GM21529 (cell line): ENCODE data around the gene CCDC148.

Source experiments
- ATAC-seq: cut with Tn5 transposase; IDR thresholded peaks from one replicate; pipeline ENCODE4 v1.9.1; 2021; ENCODE audit not compliant: unreplicated experiment

CCDC148 gene

DNA sequence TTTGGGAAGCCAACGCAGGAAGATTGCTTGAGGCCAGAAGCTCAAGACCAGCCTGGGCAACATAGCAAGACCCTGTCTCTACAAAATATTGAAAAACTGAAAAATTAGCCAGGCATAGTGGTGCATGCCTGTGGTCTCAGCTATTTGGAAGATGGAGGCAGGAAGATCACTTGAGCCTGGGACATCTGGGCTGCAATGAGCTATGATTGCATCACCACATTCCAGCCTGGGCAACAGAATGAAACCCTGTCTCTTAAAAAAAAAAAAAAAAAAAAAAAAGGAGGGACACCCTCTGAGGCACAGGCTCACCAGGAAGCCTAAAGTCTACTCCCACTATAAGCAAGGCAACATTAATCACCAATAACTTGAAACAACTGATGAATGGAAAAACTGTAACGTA is 151.1 kb downstream of the CCDC148 start:
- ATAC-seq, result no peak

DNA sequence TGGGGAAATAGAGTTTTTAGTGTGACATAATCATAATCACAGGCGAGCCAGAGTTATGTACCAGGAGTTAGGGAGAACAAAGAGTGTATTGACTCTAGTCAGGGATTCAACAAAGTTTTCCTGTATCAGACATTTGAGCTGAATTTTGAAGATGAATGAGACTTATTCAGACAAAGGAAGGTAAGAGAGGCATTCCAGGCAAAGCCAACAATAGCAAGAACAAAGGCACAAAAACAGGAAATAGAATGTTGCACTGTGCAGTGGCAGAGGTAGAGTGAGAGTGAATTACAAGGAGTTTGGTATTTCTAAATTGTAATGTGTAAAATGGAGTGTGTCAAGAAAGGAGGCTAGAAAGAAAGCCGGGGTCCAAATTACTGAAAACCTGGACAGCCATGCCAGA is 156.2 kb downstream of the CCDC148 start:
- ATAC-seq, result no peak

GRCh38 chr2:158297606-158298005 is 158.9 kb downstream of the CCDC148 start:
- no peak for ATAC-seq

- no peak for ATAC-seq
Measured at GRCh38 chr2:158297120-158297519, 159.4 kb downstream of the CCDC148 start.

DNA sequence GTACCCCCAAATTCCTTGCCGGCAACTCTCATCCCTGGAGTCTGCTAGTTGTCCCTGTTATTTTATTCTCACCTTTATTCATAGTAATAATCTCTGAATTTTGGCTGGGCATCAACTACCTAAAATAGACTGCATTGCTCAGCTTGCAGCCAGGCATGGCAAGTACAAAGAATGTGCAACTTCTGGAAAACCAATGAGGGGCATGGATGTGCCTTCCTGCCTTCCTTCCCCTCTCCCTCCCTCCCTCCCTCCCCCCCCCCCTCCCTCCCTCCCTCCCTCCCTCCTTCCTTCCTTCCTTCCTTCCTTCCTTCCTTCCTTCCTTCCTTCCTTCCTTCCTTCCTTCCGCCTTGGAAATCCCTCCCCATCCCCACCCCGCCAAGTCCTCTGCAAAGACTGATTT is 162.8 kb downstream of the CCDC148 start:
- ATAC-seq, result no peak

DNA sequence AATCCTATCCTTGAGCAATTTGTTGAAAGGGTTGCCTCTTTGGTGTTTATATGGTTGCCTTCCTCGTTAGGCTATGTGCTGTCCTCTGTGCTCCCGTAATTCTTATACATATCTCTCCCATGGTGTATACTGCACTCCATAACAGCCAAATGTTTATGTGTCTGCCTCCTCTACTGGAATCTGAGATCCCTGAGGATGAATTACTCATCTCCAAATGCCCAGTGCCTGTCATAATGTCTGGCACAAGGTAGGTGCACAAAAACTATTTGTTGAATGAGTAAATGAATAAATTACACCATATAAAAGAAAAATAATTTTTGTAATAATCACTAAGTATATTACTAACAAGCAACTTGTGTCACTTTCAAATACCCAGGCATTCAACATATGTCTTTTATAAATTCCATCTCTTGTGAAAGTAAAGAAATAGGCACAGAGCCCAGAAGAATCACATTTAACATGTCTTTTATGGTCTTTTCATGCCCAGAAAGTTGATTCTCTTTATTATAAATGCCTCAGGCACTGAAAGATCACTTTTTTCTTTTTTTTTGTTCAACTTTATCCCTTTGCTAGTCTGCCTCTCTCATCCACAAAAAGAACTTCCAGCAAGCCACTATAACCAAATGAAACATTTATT is 164.9 kb downstream of the CCDC148 start:
- no peak for ATAC-seq

- no peak for ATAC-seq
Measured at GRCh38 chr2:158290225-158290624, 166.3 kb downstream of the CCDC148 start.

DNA sequence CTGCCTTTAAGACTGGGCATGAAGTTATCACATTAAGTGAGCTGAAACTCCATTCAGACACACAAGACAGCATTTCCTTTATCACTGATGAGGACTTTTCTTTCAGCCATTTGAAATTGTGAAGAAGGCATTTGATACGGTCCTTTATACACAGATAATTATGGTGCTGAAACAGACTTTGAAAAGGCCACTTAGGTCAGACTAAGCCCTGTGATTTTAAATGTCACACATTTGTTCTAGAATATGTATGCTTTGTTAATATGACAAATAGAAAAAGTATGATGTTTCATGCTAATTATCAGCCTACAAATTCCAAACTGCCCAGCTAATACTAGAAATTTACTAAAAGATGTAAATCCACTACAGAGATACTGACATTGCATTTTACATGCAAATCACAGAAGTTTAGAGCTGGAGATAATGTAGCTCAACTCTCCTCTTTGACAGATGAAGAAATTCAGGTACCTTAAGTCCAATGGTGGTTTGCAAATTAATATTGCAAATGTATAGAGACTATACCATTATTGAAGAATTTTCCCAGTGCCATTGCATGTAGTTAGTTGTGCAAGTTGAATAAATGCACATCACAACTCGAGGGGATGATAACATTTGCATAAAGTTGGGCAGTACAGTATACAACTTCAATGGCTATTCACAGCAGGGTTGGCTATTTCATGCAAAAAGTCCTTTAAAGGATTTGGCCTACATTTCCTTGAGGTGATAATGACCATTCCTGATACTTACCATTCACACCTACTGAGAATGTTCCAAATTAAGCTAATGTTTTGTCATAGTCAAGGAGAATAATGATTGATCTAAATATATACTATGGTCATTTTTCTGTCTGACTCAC is 179.7 kb downstream of the CCDC148 start:
- ATAC-seq, result no peak

- ATAC-seq, result no peak
Measured at GRCh38 chr2:158273791-158274190, 182.8 kb downstream of the CCDC148 start.

- no peak for ATAC-seq
Measured at GRCh38 chr2:158270536-158270935, 186.0 kb downstream of the CCDC148 start.

GRCh38 chr2:158269143-158269542 is 187.4 kb downstream of the CCDC148 start:
- ATAC-seq, result no peak

DNA sequence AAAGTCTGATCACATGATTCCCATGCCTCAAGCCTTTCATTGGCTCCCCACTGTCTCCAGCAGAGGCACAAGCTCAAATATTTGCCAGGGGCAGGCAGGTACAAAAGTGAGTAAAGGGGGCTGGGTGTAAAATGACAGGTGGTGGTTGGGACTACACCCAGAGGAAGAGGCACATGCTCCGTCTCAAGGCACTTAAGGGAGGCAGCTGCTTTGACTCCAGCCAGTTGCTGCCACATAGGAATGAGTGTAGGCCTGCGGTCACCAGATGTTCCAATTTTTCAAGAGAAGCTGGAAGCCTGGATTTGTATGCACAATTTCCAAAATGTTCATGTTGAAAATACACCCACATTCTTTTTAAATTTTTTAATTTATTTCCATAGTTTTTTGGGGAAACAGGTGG is 190.4 kb downstream of the CCDC148 start:
- no peak for ATAC-seq

- ATAC-seq, result no peak
Measured at GRCh38 chr2:158255257-158255656, 201.3 kb downstream of the CCDC148 start.

DNA sequence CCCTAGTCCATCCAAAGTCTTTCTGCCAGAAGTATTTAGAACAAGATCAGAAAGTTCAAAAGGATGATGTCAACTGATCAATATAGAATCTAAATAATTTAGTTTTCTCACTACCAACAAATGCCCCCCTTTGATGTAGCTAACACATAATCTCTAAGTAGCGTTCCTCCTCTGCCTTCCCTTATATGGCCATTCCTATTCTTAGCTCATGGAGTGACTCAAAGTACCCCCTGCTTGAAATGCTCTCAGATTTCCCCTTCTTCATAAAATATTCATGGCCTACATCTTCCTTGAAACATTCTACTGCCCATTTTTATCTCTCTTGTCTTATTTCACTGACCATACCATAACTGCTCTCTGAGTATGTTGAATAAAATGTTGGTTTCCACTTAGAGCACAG is 203.4 kb downstream of the CCDC148 start:
- no peak for ATAC-seq

DNA sequence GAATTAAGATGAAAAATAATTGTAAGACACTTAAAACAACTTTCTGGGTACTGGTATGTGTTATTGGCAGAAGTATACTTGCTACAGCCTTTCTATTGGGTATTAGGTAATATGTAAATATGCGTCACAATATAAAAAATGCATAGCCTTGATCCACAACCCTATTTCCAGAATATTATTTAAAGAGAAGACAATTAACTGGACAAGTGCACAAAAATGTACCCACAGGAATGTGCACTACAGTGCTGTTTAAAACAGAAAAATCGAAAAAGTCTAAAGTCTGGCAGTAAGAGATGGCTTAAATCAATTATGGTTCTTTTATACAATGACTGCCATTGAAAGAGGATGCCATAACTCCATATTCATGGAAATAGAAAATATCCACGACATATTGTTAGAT is 205.2 kb downstream of the CCDC148 start:
- ATAC-seq, result no peak

DNA sequence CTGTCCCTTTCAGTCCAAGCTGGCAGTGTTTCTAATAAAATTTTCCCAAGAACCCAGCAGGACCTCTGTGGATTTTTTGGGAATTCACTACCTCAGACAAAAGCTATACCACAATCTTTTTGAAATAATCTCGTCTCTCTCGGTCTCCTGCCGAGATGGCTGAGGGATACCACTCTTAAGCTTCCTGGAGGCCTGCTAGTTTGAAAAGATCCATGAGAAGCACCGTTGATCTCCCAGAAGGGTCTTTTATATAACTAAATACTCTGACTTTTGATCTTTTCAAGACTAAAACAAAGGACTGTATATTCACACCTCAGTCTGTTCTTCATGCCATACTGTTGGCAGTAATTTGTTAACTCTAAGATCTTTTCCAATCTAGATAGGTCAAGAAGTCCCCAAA is 213.2 kb downstream of the CCDC148 start:
- ATAC-seq, result no peak

DNA sequence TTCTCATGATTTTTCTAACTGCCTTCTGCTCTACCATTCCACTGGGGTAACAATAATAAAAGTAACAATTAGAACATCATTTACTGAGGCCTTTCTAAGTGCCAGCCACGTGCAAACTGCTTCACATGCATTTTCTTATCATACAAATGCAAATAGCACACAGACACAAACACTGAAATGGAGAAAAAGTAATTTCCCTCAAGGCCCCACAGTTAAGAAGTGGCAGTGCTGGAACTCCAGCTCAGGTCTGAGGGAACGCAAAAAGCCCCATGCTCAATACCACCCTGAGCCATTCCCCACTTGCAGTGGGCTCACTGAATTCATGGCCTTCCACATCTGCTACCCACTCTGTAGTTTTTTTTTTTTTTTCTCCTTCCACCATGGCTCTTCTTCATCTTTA is 214.3 kb downstream of the CCDC148 start:
- no peak for ATAC-seq

DNA sequence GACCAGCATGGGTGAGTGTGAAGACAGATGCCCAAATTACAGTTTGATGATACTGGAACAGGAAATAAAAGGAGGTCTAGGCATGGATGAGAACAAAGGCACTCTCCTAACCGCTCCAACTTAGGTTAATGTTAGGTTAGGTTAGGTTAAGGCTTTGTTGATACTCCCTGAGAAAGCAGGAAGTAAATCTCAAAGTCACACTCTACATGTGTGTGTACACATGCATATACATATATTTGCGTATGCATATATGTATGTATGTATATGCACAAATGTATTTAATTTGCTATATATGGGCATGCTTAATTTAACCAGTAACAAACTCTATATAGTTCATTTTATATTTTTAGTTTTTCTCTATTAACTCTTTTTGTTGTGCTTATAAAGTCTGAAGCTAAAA is 215.6 kb downstream of the CCDC148 start:
- ATAC-seq, result no peak

DNA sequence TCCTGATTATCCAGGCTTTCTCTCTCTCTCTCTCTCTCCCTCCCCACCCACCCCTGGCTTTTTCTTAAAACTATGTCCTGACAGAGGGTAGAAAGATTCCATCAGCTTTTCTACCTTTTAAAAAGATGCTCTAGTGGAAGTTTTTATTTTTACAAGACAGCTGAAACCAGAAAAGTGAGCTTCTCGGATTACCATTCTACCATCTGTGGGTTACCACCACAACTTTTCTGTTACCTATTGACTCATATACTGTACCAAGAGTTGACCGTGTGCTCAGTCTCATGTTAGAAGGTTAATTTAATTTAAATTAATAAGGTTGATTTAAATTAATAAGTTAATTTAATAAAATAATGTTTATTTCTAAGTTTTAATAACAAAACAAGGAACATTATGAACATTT is 217.3 kb downstream of the CCDC148 start:
- no peak for ATAC-seq

DNA sequence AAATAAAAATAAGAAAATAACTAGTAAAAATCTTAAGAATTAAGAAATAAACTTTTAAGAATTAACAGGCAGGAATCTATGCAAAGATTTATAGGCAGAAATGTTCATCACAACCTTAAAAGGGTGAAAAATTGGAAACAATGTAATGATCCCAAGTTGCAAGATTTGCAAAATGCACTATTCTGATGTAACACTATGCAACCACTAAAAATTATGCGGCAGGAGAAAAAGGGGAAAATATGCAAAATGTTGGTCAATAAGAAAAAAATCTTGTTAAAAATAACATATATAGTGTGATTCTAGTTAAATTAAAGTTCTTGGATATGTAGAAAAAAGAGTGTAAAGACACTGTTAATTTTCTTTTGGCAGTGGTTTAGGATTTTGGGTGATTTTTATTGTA is 222.1 kb downstream of the CCDC148 start:
- no peak for ATAC-seq

DNA sequence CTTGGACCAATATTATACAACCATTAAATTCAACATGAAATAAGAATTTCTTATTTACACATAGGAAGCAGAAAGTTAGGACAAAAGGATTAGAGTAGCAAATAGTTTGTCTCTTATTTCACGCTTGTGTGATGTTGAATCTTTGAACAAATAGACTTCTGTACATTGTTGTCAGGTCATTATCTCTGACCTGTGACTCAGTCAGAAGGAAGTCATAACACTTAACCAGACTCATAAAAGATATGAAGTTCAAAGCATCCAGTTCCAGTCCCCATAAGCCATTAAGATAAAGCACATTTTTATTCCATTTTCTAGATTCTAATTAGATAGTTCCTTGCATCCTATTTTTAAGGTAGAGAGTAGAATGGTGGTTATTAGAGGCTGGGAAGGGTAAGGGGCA is 224.1 kb downstream of the CCDC148 start:
- ATAC-seq, result no peak

DNA sequence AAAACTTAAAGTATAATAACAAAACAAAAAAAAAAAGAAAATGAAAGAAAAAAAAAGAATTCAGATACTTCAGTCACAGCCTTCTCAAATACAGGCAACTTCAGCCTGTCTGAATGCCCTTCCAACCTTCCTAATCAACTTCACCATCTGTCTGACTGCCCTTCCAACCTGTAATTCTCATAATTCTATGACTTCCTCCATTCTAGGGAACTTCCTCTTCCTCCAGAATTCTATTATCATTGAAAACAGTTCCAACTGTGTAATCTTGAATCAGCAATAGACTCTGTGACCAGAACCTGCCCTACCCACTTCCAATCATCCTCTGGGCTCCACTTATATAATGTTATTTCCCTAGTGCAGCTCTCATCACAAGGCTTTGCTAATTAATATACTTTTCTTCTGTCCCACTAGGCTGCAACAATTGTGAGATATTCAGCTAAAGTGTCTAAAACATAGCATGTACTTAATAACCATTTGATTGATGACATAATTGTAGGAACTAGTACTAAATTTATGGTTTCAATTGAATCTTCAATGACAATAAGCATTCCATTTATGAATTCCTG is 227.5 kb downstream of the CCDC148 start:
- ATAC-seq, result no peak
